Epithelial cell of proximal tubule (primary cell): ENCODE results near the gene FCHSD2. TPM values are rescaled to one million over a fixed set of nuclear protein-coding genes. Genes with fewer than 3 reads are reported as not detected.

Source experiments
- DNase-seq: peaks from one replicate; pipeline ENCODE4 v3.0.0-alpha.2; 2011; ENCODE audit warnings: low read depth
- H3K4me3 ChIP-seq: 2 replicates; pipeline ENCODE4 v1.5.1; 2011; ENCODE audit warnings: low read depth, mild to moderate bottlenecking, low read length
- CTCF ChIP-seq: conservative IDR thresholded peaks from 2 replicates; pipeline ENCODE4 v1.5.1; 2012; ENCODE audit warnings: low read depth, mild to moderate bottlenecking, low read length
- total RNA-seq: library from RNA; depleted of rRNA; stranded (reverse); fragments of >200 nt; gene quantifications from 2 replicates; pipeline ENCODE4 v1.2.3, GENCODE V29; 2015

The FCHSD2 gene
- total RNA-seq, 1 donor from 2014 or later, result 8.8 TPM

- no peak overlapping the region for H3K4me3 ChIP-seq
- no peak for TF ChIP-seq CTCF
- DNase-seq, result no peak
Measured at GRCh38 chr11:72975778-72976521, 166.2 kb downstream of the FCHSD2 start.

- H3K4me3 ChIP-seq, result no peak overlapping the region
- TF ChIP-seq CTCF, result no peak
Measured at GRCh38 chr11:72974487-72975205, 167.5 kb downstream of the FCHSD2 start.

GRCh38 chr11:72972496-72973128 is 169.5 kb downstream of the FCHSD2 start:
- no peak overlapping the region for H3K4me3 ChIP-seq
- no peak for TF ChIP-seq CTCF
- no peak for DNase-seq

More at GRCh38 chr11:72974487-72975205, 167.5 kb downstream of the FCHSD2 start:
- DNase-seq, result no peak

GRCh38 chr11:72971192-72971967 is 170.7 kb downstream of the FCHSD2 start:
- no peak overlapping the region for H3K4me3 ChIP-seq
- no peak for DNase-seq
- no peak for TF ChIP-seq CTCF

- no peak for DNase-seq
- no peak overlapping the region for H3K4me3 ChIP-seq
- no peak for TF ChIP-seq CTCF
Measured at GRCh38 chr11:72970557-72971118, 171.5 kb downstream of the FCHSD2 start.

- no peak for TF ChIP-seq CTCF
- H3K4me3 ChIP-seq, result no peak overlapping the region
- DNase-seq, result no peak
Measured at GRCh38 chr11:72969894-72970335, 172.2 kb downstream of the FCHSD2 start.
